ENCODE measurements around the gene CSNK2A3.

DNA sequence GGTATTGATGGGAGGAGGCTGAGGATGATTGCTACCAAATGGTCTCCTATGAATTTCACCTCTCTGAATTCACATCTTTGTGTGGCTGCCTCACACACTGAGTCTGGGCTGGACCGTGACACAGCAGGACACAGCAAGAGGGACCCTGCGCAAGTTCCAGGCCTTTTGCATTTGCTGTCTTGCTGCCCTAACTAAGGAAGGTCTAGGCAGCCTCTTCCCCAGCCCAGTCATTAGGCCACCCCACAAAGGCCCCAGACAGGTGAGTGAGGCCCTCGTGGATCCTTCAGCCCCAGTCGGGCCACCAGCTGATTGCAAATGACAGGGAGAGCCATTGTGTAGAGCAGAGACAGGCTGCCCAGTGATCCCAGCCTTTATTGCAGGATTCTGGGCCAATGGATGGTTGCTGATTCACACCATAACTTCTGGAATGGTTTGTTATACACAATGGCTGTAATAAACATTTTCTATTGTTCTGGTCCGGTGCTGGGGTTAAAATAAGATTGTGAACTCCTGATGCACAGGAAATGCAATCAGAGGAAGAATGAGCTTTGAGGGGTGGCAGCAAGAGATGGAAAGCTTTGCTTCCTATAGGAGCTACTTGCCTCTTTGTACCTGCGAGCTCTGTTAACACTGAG lies 28.5 kb upstream of the CSNK2A3 start:
- no peak for TF ChIP-seq EP300 (IDR thresholded peaks at IDR 0.05)
- TF ChIP-seq CTCF (IDR thresholded peaks at IDR 0.05) = no peak

Data from ovary (tissue), 3 donors.